A673 (cell line): ENCODE results near the gene BCL2L2. TPM values are rescaled to one million over a fixed set of nuclear protein-coding genes. Genes with fewer than 3 reads are reported as not detected.

Source experiments
- BruUV-seq: library from RNA; stranded (reverse); fragments of 400-500 nt; replicated peaks from 2 replicates; lab custom pipeline; 2021; lab: Mats Ljungman, UMichigan
- CTCF ChIA-PET: fragments of 300-600 bp; sonication (Branson Sonifier 250); formaldehyde crosslinking; loops from one replicate; lab custom pipeline; 2022; ENCODE audit warnings: antibody characterized with exemption; lab: Charles Lee
- POLR2A ChIA-PET: fragments of 300-600 bp; sonication (Branson Sonifier 250); formaldehyde crosslinking; loops from one replicate; lab custom pipeline; 2022; ENCODE audit warnings: antibody characterized with exemption; ENCODE audit not compliant: low non-redundant PET; lab: Charles Lee
- DNase-seq: peaks from one replicate; pipeline ENCODE4 v3.0.0-alpha.2; 2015; ENCODE audit warnings: low spot score
- H3K27ac ChIP-seq: fragments of 200-600 bp; sonication (generic); 2 replicates; pipeline ENCODE4 v1.5.1; 2016; ENCODE audit warnings: mixed run types, low read depth, mild to moderate bottlenecking, mixed read lengths, antibody characterized with exemption, low read length; ENCODE audit not compliant: poor library complexity, severe bottlenecking
- H3K27me3 ChIP-seq: fragments of 200-600 bp; sonication (generic); replicated peaks from 2 replicates; pipeline ENCODE4 v1.6.1; 2017; ENCODE audit warnings: mixed run types, low read depth, mild to moderate bottlenecking, mixed read lengths, antibody characterized with exemption, low read length; ENCODE audit not compliant: insufficient read depth, poor library complexity
- H3K36me3 ChIP-seq: fragments of 200-600 bp; sonication (generic); 2 replicates; pipeline ENCODE4 v1.6.1; 2016; ENCODE audit warnings: mixed run types, mild to moderate bottlenecking, mixed read lengths, antibody characterized with exemption, low read length; ENCODE audit not compliant: insufficient read depth, poor library complexity, severe bottlenecking
- H3K4me1 ChIP-seq: fragments of 200-600 bp; sonication (generic); 2 replicates; pipeline ENCODE4 v1.6.1; 2017; ENCODE audit warnings: mixed run types, mild to moderate bottlenecking, mixed read lengths, antibody characterized with exemption, low read length; ENCODE audit not compliant: insufficient read depth, poor library complexity, severe bottlenecking
- H3K4me3 ChIP-seq: fragments of 200-600 bp; sonication (generic); 2 replicates; pipeline ENCODE4 v1.5.1; 2016; ENCODE audit warnings: low read depth, mixed run types, mild to moderate bottlenecking, mixed read lengths, low read length; ENCODE audit not compliant: poor library complexity, severe bottlenecking
- H3K9me3 ChIP-seq: fragments of 200-600 bp; sonication (generic); 2 replicates; pipeline ENCODE4 v1.6.1; 2016; ENCODE audit warnings: mixed run types, low read depth, mild to moderate bottlenecking, mixed read lengths, antibody characterized with exemption, low read length; ENCODE audit not compliant: poor library complexity, severe bottlenecking
- EZH2 ChIP-seq: fragments of 200-600 bp; sonication (generic); IDR thresholded peaks from 2 replicates; pipeline ENCODE4 v1.6.1; 2017; ENCODE audit warnings: borderline replicate concordance, low read depth, mild to moderate bottlenecking, mixed read lengths, antibody characterized with exemption, low read length; ENCODE audit not compliant: poor library complexity, severe bottlenecking
- intact Hi-C: fragments of 100-400 bp; cut with micrococcal nuclease; formaldehyde crosslinking; loops from one replicate; pipeline ENCODE4 v1.10.0; 2022; ENCODE audit not compliant: unreplicated experiment
- total RNA-seq: library from RNA; stranded (reverse); gene quantifications from 2 replicates; pipeline ENCODE4 v1.2.3, GENCODE V29; 2021
- TF ChIP-seq, protein P1 (sequence below): fragments of 300-800, 200-600 bp; sonication (generic); conservative IDR thresholded peaks from 2 replicates; pipeline ENCODE4 v1.5.1; 2017; ENCODE audit warnings: low read depth, mild to moderate bottlenecking, antibody characterized with exemption, low read length, moderate library complexity, mixed read lengths

BCL2L2 gene
- total RNA-seq, 1 experiment from 2014 or later, result 22.8 TPM

GRCh38 chr14:23344481-23344880 is 37.8 kb downstream of the BCL2L2 start:
- no peaks in the 10 kb centered on the region for H3K36me3 ChIP-seq
- intact Hi-C loops, result no loop called here
- H3K4me3 ChIP-seq, result no peak overlapping the region
- BruUV-seq, result no TSS peak
- POLR2A ChIA-PET, result no interaction called here
- CTCF ChIA-PET, result no interaction called here
- peaks cover 14% of the 10 kb centered on the region for H3K9me3 ChIP-seq
- H3K4me1 ChIP-seq, result no peaks in the 10 kb centered on the region
- no peaks in the 10 kb centered on the region for H3K27me3 ChIP-seq
- TF ChIP-seq, protein P1, sequence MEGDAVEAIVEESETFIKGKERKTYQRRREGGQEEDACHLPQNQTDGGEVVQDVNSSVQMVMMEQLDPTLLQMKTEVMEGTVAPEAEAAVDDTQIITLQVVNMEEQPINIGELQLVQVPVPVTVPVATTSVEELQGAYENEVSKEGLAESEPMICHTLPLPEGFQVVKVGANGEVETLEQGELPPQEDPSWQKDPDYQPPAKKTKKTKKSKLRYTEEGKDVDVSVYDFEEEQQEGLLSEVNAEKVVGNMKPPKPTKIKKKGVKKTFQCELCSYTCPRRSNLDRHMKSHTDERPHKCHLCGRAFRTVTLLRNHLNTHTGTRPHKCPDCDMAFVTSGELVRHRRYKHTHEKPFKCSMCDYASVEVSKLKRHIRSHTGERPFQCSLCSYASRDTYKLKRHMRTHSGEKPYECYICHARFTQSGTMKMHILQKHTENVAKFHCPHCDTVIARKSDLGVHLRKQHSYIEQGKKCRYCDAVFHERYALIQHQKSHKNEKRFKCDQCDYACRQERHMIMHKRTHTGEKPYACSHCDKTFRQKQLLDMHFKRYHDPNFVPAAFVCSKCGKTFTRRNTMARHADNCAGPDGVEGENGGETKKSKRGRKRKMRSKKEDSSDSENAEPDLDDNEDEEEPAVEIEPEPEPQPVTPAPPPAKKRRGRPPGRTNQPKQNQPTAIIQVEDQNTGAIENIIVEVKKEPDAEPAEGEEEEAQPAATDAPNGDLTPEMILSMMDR, result peak; percentile 31; the same call in 1 of the 2 replicates
- no peak for TF ChIP-seq EZH2
- DNase-seq, result no peak
- no peak overlapping the region for H3K27ac ChIP-seq

GRCh38 chr14:23345987-23346692 is 39.5 kb downstream of the BCL2L2 start:
- ChIA-PET POLR2A (no interaction called here), CTCF (interaction anchor here (0.6 kb wide), 1 partner anchor 27 kb away, joined by 3 read pairs; no protein-coding TSS in a partner anchor)
- intact Hi-C loops, result no loop called here
- Histone ChIP-seq H3K4me1 (no peaks in the 10 kb centered on the region), H3K4me3 (no peak overlapping the region), H3K36me3 (no peaks in the 10 kb centered on the region), H3K27me3 (no peaks in the 10 kb centered on the region), H3K27ac (no peak overlapping the region), H3K9me3 (no peaks in the 10 kb centered on the region)
- BruUV-seq, result no TSS peak
- no peak for TF ChIP-seq EZH2
- TF ChIP-seq, protein P1, result no peak
- no peak for DNase-seq

- no peak overlapping the region for H3K4me3 ChIP-seq
- ChIA-PET CTCF (interaction anchor here (0.6 kb wide), 1 partner anchor 26 kb away, joined by 3 read pairs; no protein-coding TSS in a partner anchor), POLR2A (no interaction called here)
- no peak for TF ChIP-seq EZH2
- TF ChIP-seq, protein P1, result no peak
- no peaks in the 10 kb centered on the region for H3K36me3 ChIP-seq
- no peak overlapping the region for H3K27ac ChIP-seq
- no peak for DNase-seq
- no peaks in the 10 kb centered on the region for H3K9me3 ChIP-seq
- H3K4me1 ChIP-seq, result peaks cover 4% of the 10 kb centered on the region
- H3K27me3 ChIP-seq, result no peaks in the 10 kb centered on the region
- BruUV-seq, result no TSS peak
- intact Hi-C loops, result no loop called here
These were observed 40.2 kb downstream of the BCL2L2 start for GRCh38 chr14:23346693-23347405.
